Skeletal muscle tissue (tissue), 4 donors: ENCODE data around the gene SLC35E4. TPM values are rescaled to one million over a fixed set of nuclear protein-coding genes. Genes with fewer than 3 reads are reported as not detected.
"Not testable (repeated sequence)": the region's sequence is repeated elsewhere in the genome, so short reads cannot be mapped to it uniquely, and the experiment has no call there.

Experiments
- H3K27ac ChIP-seq: one replicate; pipeline ENCODE4 v1.7.0; 2013; ENCODE audit warnings: mild to moderate bottlenecking, low read depth, low read length, inconsistent platforms
- H3K27me3 ChIP-seq, 3 donors: one replicate each; pipeline ENCODE4 v1.7.0; 2013; ENCODE audit warnings: low read length in 3 of 3; ENCODE audit not compliant: control insufficient read depth in 3 of 3, insufficient read depth in 3 of 3
- H3K36me3 ChIP-seq, 3 donors: one replicate each; pipeline ENCODE4 v1.7.0; 2013; ENCODE audit warnings: low read length in 3 of 3; ENCODE audit not compliant: control insufficient read depth in 3 of 3, insufficient read depth in 3 of 3
- H3K4me1 ChIP-seq, 3 donors: one replicate each; pipeline ENCODE4 v1.7.0; 2013; ENCODE audit warnings: low read length in 3 of 3, mild to moderate bottlenecking in 3 of 3; ENCODE audit not compliant: control insufficient read depth in 3 of 3, insufficient read depth in 3 of 3
- H3K4me3 ChIP-seq, 3 donors: one replicate each; pipeline ENCODE4 v1.7.0; 2013; ENCODE audit warnings: low read length in 3 of 3
- H3K9ac ChIP-seq, 3 donors: one replicate each; pipeline ENCODE4 v1.7.0; 2013; ENCODE audit warnings: low read length in 3 of 3, mild to moderate bottlenecking in 3 of 3, moderate library complexity in 2 of 3, low read depth in 1 of 3
- H3K9me3 ChIP-seq, 3 donors: one replicate each; pipeline ENCODE4 v1.7.0; 2013; ENCODE audit warnings: low read length in 3 of 3; ENCODE audit not compliant: control insufficient read depth in 3 of 3
- total RNA-seq: library from RNA; depleted of rRNA; stranded (reverse); fragments of >200 nt; gene quantifications from one replicate; pipeline ENCODE4 v1.2.3, GENCODE V29; 2014
- donor health status: Osteomylitis.

Gene SLC35E4
- total RNA-seq, 1 donor from 2014 or later = 2.1 TPM

GRCh38 chr22:30610299-30610698 is 25.3 kb upstream of the SLC35E4 start:
- Histone ChIP-seq H3K4me3 (no peak overlapping the region), H3K4me1 (peaks cover 31 to 32% (median 31%) of the 10 kb centered on the region in 3 donors), H3K9me3 (no peaks in the 10 kb centered on the region), H3K27ac (no peak overlapping the region), H3K36me3 (peaks cover 0 to 11% (median 3%) of the 10 kb centered on the region in 3 donors), H3K27me3 (no peaks in the 10 kb centered on the region), H3K9ac (no peak overlapping the region)

- Histone ChIP-seq H3K27ac (no peak overlapping the region), H3K36me3 (peaks cover 0 to 13% (median 5%) of the 10 kb centered on the region in 3 donors), H3K4me1 (peaks cover 25 to 27% (median 25%) of the 10 kb centered on the region in 3 donors), H3K9me3 (no peaks in the 10 kb centered on the region), H3K4me3 (no peak overlapping the region), H3K9ac (no peak overlapping the region), H3K27me3 (no peaks in the 10 kb centered on the region)
These were observed 24.4 kb upstream of the SLC35E4 start for GRCh38 chr22:30611197-30611596.

- Histone ChIP-seq H3K4me3 (no peak overlapping the region), H3K9ac (no peak overlapping the region), H3K9me3 (no peaks in the 10 kb centered on the region), H3K27ac (no peak overlapping the region), H3K27me3 (no peaks in the 10 kb centered on the region), H3K4me1 (peaks cover 13 to 19% (median 14%) of the 10 kb centered on the region in 3 donors), H3K36me3 (peaks cover 3 to 18% (median 5%) of the 10 kb centered on the region in 3 donors)
These were observed 22.8 kb upstream of the SLC35E4 start for GRCh38 chr22:30612789-30613188.

- peaks cover 4 to 18% (median 5%) of the 10 kb centered on the region in 3 donors for H3K36me3 ChIP-seq
- H3K27ac ChIP-seq = no peak overlapping the region
- no peak overlapping the region for H3K4me3 ChIP-seq
- no peak overlapping the region for H3K9ac ChIP-seq
- no peaks in the 10 kb centered on the region for H3K9me3 ChIP-seq
- no peaks in the 10 kb centered on the region for H3K27me3 ChIP-seq
- H3K4me1 ChIP-seq = peaks cover 2 to 6% (median 4%) of the 10 kb centered on the region in 3 donors
These were observed 21.3 kb upstream of the SLC35E4 start for GRCh38 chr22:30614268-30614667.

- H3K4me3 ChIP-seq = no peak overlapping the region
- no peaks in the 10 kb centered on the region for H3K9me3 ChIP-seq
- no peaks in the 10 kb centered on the region for H3K27me3 ChIP-seq
- H3K4me1 ChIP-seq = peaks cover 0 to under 1% (median 0%) of the 10 kb centered on the region in 3 donors
- no peak overlapping the region for H3K9ac ChIP-seq
- no peak overlapping the region for H3K27ac ChIP-seq
- H3K36me3 ChIP-seq = peaks cover 6 to 18% (median 6%) of the 10 kb centered on the region in 3 donors
These were observed 20.7 kb upstream of the SLC35E4 start for GRCh38 chr22:30614879-30615278.

GRCh38 chr22:30615543-30615954 is 20.0 kb upstream of the SLC35E4 start:
- Histone ChIP-seq H3K9ac (no peak overlapping the region), H3K9me3 (no peaks in the 10 kb centered on the region), H3K27ac (no peak overlapping the region), H3K4me1 (no peaks in the 10 kb centered on the region), H3K4me3 (no peak overlapping the region), H3K36me3 (peaks cover 6 to 22% (median 6%) of the 10 kb centered on the region in 3 donors), H3K27me3 (no peaks in the 10 kb centered on the region)

- Histone ChIP-seq H3K4me1 (no peaks in the 10 kb centered on the region), H3K4me3 (no peak overlapping the region), H3K9me3 (no peaks in the 10 kb centered on the region), H3K27me3 (no peaks in the 10 kb centered on the region), H3K36me3 (peaks cover 6 to 27% (median 10%) of the 10 kb centered on the region in 3 donors), H3K27ac (no peak overlapping the region), H3K9ac (no peak overlapping the region)
These were observed 17.8 kb upstream of the SLC35E4 start for GRCh38 chr22:30617819-30618218.

GRCh38 chr22:30619909-30620308 is 15.7 kb upstream of the SLC35E4 start:
- peaks cover 6 to 22% (median 8%) of the 10 kb centered on the region in 3 donors for H3K36me3 ChIP-seq

GRCh38 chr22:30626413-30626812 is 9.2 kb upstream of the SLC35E4 start:
- peaks cover 0 to 7% (median 5%) of the 10 kb centered on the region in 3 donors for H3K36me3 ChIP-seq
- no peaks in the 10 kb centered on the region for H3K9me3 ChIP-seq
- no peak overlapping the region for H3K4me3 ChIP-seq
- H3K4me1 ChIP-seq = no peaks in the 10 kb centered on the region
- no peak overlapping the region for H3K9ac ChIP-seq
- H3K27ac ChIP-seq = no peak overlapping the region
- H3K27me3 ChIP-seq = no peaks in the 10 kb centered on the region

More at GRCh38 chr22:30619909-30620308, 15.7 kb upstream of the SLC35E4 start:
- not testable (repeated sequence) for H3K4me1 ChIP-seq, H3K27ac ChIP-seq, H3K9ac ChIP-seq, H3K27me3 ChIP-seq, H3K9me3 ChIP-seq, H3K4me3 ChIP-seq

GRCh38 chr22:30627471-30627870 is 8.1 kb upstream of the SLC35E4 start:
- Histone ChIP-seq H3K36me3 (peaks cover 0 to 5% (median 3%) of the 10 kb centered on the region in 3 donors), H3K4me3 (no peak overlapping the region), H3K4me1 (no peaks in the 10 kb centered on the region), H3K9me3 (no peaks in the 10 kb centered on the region), H3K27ac (no peak overlapping the region), H3K27me3 (no peaks in the 10 kb centered on the region), H3K9ac (no peak overlapping the region)
